GM21737 (cell line): ENCODE measurements around the gene PDE6D.
A peak's percentile ranks its signal among the peaks of the same experiment; 100 is the strongest.
"Not testable (repeated sequence)": the region's sequence is repeated elsewhere in the genome, so short reads cannot be mapped to it uniquely, and the experiment has no call there.

Experiments used
- ATAC-seq: cut with Tn5 transposase; IDR thresholded peaks from one replicate; pipeline ENCODE4 v1.9.1; 2021; ENCODE audit warnings: mild to moderate bottlenecking, moderate library complexity; ENCODE audit not compliant: unreplicated experiment

Gene PDE6D

DNA sequence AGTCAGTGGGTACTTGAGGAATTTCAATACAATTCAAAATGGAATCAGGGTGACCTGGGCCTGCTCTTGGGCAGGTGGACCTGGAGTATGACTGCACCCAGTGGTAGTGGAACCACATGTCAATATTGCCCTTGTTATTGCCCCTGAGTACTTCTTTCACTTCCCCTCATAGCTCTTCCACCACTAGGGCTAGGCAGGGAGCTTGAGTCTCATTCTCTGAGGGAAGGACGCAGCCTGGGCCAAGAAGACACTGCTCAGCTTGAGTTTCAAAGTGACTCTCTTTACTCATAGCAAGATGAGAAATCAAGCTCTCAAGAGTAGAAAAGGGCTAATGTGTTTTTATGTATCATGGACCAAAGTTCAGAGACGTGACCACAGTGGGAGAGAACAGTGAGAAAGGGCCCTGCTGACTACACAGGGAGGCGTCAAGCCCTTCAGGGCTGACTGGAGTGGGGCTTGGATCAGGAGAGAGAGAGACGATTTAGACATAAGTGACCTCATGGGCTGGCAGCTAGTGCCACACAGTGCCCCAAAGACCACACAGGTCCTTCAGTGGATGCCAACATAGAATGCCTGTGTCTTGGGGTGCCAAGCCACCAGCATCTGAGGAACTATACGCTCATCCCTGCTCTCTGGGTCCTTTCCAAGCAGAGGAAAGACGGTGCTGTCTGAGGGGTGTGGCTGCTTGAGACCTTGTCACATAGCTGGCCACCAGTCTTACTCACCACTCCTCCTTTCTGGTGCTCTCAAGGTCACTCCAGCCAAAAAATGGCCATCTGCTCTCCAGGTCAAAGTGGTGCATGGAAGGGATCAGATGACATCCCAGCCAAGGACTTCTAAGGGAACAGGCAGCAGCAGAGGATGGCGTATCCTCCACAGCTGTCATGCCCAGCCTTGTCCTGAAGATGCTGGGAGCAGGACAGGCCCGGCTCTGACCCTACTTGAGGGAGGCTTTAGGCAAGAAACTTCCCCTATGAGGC lies 59.8 kb downstream of the PDE6D start:
- no peak for ATAC-seq

DNA sequence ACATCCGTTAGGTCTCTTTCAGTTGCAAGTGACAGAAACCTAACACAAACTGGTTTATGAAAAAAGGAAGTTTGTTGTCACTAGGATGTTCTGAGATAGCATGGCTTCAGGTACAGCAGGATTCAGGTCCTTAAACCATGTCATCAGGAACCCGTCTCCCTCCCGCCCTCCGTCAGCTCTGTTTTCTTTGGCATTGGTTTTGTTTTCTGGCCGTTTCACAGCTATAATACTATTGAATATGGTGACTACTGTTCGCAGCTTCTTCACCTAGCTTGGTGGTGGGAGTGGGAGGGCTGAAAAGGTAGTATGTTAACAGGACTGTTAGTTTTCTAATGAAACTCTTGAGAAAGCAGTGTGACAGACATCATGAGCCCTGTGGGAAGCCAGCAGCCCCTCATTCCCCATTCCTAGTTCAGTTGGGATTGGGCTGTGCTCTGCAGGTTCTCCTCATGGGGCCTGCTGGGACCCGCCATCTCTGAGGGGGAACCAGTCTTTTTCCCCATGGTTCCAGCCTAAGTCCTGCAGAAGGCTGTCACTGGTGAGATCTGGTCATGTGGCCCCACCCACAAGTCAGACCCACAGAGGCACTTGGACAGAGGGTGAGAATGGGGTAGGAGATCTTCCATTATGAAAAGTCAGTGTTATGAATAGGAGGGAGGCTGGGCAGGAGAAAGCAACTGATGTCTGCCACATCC lies 60.6 kb downstream of the PDE6D start:
- no peak for ATAC-seq

DNA sequence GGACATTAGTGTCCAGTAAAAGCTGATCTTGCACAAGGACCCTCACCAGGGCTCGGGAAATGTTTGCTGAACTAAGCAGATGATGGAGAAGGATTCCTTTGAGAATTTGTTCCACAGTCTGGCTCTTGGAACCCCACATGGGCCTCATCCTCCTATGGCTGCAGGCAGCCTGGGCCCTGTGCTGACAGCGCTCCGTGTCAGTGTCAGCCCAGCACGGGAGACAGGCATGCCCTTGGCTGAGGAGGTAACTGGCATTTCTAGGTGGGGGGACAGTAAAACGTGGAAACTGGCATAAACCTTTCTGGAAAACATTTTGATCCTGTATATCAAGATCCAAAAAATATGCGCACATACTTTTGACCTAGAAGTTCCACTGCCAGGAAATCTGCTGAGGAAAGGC lies 62.3 kb downstream of the PDE6D start:
- ATAC-seq: no peak

DNA sequence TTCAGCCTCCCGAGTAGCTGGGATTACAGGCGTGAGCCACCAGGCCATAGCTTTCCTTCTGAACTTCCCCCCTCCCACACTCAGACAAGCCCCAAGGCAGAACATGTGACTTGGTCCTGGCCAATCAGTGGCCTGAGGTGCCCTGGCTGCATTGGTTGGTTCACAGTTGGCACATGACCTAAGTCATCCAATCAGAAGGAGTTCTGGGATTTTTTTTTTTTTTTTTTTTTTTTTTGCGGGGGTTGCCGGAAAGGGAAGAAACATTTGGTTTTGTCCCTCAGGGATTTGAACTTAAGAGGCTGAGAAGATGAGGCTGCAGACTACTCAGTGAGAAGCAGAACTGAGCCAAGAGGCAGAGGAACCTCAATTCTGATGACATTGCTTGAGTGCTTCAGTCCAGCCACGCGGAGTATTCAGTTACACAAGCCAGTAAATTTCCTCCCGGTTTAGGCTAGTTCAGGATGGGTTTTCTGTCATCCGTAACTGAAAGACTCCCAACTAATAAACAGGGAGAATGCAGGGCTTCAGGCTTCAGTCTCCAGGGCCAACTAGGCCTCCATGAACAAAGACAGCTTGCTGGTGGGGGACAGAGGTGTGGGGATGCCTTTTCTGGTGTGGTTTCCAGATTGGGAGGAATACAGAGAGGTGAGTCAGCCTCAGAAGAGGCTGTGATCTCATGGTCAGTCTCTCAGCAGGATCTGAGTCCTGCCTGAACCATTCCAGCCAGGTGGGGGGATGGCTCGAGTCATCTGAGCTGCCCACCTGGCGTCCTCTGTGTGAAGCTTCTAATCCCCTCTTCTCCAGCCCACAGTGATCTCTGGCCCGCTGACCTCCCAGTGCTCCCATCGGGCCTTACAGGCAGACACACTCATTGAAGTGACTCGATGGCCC lies 63.6 kb downstream of the PDE6D start:
- ATAC-seq: no peak

DNA sequence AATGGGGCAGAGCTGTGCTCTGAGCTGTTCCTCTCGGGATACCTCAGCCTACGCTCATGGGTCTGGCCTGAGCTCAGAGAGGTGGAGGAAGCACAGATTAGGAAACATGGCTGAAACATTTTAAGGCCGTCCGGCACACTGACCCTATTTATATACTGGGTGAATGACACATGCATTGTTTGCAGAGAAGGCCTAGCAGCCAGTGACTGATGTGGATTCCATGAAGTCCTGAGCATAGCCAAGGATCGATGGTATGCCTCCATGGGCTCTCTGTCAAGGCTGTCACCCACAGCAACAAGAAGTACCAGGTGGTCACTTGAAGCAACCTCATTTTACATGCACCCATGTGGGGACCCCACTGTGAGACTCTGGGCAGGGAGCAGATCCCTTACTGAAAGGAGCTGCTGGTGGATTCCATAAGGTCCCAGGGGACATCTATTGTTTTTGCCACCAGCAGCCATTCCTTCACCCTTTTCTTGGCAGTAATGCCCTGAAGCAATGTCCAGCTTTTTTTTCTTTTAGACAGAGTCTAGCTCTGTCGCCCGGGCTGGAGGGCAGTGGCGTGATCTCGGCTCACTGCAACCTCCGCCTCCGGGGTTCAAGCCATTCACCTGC lies 64.3 kb downstream of the PDE6D start:
- no peak for ATAC-seq

DNA sequence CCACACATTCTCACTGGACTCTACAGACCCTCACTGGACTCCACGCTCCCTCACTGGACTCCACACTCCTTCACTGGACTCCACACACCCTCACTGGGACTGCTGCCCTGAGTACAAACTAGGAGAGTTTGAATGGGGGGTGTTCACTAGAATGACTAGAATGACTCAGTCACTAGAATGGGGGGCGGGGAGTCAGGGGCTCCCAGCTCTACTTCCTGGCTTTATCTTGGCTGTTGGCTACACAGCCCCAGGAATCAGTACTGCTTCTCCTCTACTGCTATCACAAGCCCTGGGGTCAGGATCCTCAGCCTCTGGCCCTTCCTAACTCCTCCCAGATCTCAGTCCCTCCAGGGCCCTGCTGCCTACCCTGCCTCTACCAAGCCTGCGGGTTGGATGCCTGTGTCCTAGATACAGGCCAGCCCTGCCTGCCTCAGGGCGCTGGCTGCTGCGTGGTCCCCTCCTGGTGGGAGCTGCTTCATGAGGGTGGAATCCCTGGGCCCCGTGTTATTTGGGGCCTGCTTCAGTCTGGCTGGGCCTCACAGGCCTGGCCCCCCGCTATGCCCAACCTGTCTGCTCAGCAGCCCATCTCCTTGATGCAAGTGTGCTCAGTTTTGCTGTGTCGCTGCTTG lies 65.0 kb downstream of the PDE6D start:
- ATAC-seq: no peak

DNA sequence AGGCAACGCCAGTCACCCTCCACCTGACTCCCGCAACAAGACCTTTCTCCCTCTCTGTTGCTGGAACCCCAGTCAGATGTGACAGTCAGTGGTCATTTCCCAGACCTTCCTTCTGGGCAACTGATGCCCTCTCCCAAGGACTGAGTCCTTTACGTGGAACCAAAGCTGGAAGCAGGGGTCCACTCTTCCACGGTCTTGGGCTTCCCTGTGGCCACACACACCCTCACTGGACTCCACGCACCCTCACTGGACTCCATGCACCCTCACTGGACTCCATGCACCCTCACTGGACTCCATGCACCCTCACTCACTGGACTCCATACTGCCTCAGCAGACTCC lies 65.6 kb downstream of the PDE6D start:
- ATAC-seq: no peak

DNA sequence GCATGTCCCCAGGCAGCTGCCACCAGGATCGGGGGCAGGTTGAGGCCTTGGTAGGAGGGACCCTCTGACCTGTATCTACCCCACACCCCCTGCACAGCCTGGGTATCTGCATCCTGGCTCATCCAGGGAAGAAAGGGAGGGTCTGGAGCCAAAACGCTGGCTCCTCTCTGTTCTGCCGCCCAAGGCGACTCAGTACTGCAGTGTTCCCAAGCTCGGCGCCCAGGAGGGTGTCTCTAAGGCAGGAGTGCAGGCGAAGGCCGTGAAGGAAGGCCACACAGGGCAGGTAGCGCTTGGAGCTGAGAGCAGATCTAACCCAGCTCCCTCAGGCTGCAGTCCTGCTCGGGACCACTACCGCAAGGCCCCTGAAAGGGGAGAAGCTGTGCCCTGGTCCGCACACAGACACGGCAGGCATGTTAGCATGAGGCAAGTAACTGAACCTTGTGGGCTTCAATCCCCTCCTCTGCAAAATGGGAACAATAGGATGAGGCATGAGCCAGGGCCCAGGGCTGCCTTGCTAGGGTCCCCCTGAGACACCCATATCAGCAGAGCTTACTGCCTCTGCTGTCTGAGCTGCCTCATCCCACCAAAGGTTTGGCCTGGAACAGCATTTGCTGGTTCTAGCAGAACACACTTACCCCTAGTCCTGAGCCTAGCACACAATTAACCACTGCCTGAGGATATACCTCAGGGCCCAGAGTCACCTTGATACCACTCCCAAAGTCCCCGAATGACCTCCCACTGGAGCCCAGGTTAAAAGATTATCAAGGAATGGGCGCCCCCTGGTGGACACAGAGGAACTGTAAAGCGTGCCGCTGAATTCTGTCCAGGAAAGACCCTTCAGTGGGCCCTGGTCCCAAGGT lies 66.2 kb downstream of the PDE6D start:
- ATAC-seq: no peak

DNA sequence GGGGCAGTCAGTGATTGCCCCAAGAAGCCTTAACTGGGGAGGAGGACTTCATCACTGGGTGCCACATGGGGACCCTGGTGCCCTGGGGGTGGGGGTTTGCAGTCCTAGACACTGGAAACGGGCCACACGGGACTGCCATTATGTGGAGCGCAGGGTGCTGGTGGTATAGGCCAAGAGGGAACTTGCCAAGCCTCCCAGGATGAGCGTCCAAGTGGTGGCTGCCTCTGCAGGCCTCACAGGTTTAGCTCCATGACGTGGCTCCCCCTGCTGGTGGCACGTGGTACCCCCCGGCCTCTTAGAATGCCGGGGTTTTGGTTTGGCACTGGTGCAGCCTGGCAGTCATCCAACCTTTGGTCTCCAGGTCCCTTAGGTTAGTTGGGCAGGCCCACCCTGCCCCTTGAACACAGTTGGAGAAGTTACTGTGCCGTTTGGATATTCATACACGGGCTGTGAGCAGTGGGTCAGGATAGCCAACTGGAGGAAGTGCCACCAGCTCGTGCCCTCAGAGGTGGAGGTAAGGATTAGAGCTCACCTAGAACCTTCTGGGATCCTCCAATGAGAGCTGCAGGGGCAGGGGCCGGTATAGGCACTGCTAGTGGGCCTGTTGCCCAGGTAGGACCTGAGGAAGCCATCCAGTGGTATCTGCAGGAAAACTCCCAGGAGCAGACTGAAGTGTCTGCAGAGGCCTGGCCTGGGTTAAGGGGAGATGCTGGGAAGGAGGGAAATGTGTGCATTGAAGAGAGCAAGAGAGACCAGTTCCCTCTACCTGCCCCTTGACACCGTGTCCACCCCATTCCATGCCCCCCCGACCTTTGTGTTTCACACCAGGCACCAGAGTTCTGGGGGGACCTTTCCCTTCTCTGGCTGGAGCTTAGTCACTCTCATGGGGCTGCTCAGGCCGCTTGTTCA lies 67.1 kb downstream of the PDE6D start:
- peak; percentile 23 for ATAC-seq

DNA sequence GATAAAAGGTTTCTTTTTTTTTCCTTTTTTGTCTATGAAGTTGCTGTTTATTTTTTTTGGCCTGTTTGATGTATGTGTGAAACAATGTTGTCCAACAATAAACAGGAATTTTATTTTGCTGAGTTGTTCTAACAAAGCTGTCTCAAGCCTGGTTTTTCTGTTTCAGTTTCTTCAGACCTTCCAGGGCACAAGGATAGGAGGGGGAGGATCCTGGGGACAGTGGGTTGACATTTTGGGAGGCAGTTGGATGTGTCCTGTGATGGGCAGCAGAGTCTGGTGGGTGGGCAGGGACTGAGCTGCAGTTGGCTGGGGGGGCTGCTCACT lies 67.7 kb downstream of the PDE6D start:
- ATAC-seq: peak; percentile 0

DNA sequence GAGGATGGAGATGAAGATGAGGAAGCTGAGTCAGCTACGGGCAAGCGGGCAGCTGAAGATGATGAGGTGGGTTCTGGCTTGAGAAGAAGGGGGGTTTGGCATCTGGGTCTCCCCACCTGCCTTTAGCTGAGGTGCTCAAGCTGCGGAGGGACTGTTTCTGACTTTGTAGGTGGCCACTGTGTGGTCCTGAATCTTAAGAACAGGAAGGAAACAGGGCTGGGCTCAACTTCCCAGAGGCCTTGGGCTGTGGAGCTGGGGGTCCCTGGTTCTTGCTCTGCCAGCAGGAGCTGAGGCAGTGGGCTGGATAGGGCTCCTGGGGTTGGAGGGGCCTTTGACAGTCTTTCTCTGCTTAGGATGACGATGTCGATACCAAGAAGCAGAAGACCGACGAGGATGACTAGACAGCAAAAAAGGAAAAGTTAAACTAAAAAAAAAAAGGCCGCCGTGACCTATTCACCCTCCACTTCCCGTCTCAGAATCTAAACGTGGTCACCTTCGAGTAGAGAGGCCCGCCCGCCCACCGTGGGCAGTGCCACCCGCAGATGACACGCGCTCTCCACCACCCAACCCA lies 68.5 kb downstream of the PDE6D start:
- ATAC-seq: not testable (repeated sequence)

DNA sequence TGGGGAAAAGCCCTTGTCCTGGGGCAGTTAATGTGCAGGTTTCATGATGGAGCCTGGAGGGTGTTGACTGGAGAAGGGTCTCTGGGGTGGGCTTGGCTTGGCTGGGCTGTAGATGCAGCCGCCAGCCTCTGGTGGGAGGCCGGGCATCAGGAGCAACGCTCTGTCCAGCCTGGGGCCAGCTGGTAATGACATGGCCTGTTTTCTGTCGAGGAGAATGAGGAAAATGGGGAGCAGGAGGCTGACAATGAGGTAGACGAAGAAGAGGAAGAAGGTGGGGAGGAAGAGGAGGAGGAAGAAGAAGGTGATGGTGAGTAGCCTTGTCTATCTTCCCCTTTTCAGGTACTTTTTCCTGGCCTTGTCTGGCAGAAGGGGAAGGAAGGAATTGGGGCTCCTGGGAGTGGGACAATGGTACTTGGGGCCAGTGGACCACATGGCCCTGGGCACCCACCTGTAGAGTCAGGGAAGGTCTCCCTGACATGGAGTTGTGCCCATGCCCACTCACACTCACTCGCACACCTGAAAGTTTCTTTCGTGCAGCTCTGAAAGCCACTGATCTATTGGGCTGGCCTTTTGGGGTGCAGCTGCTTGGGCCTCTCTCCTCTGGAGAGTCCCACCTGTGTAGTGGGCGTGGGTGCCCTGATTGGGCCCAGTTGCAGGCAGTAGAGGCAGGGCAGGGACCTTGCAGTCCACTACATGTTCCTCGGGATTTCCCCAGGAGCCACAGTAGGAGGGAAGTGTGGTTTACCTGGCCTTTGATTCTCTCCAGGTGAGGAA lies 69.2 kb downstream of the PDE6D start:
- no peak for ATAC-seq

DNA sequence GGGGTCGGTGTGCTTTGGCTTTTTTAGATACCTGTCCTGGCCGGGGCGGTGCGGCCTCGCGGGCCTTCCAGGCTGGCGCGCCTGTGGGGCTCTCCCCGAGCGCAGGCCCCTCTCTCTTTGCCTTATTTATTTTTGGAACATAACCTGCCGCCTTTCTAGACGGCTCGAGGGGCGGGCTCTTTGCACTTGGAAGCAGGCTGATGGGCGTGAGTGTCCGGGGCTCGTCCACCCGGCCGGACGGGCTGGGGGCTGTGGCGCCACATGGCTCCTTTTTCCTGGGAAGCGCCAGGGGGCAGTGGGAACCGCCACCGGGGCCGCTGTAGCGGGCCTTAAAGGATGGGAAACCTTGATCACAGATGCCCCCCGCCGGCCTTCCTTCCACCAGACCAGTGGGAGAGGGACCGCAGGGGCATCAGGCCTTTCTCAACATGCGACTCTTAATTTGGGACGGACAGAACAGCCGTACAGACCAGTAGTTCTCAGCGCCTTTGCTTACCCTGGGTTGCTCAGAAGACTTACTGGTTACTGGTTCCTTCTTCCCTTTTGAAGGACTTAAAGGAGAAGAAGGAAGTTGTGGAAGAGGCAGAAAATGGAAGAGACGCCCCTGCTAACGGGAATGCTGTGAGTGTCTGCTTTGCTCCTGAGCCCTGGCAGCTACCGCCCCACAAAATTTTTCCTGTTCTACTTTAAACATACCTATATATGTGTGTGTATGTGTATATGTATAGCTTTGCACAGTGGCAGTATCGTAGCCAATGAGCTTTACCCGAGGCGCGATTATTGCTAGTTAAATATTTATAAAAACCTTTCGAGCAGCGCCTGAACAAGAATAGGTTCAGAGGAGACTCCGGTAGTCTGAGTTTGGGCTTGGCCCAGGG lies 70.0 kb downstream of the PDE6D start:
- ATAC-seq: no peak

DNA sequence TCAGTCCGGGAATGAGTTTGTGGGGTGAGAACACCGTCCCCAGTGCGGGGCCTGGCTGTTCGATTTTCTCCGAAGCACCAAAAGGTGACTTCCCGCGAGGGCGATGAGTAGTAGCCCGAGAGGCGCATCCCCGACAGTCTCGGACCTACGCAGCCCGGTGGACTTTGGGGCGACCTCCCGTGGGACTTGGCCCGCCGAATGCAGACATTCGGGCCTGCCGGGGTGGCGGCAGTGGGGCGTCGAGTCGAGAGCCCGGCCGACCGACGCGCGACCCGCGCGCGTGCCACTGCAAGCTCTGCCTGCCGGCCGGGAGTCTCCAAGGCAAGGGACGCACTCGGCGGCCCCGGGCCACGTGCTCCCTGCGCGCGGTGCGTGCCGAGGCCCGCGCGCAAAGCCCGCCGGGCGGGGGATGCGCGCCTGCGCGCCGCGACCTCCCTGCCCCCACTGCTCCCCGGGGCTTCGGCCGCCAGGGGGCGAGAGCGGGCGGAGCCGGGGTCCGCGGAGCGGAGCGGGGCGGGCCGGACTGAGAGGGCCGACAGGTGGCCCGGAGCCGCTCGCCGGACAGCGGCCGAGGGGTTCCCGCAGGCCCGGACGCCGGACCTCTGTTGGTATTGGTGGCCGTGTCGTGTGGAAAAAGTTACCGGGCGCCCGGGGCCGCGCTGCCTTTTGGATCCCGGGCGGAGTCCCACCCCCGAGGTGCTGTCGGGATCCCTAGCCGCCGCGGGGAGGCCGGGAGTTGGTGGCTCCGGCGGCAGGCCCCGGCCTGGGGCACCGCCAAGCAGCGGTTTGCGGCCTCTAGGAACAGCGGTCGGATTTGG lies 70.9 kb downstream of the PDE6D start:
- ATAC-seq: peak; percentile 17

DNA sequence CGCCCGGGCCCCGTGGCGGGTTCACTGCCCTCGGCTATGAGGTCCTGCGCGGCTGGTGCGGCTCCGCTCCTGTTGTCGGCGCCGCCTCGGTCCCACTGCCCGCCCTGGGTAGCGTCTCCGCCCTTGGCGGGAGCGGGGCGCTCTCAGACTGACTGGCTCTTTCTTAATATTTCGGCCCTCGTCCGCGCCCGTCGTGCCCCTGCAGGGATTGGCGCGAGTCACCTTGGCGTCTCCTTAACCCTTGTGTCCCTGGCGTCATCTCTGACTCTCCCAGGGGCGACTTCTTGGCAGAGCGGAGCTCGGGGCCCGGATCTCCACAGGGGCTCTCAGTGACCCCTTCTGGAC lies 71.5 kb downstream of the PDE6D start:
- no peak for ATAC-seq
